ENCODE results near the gene PHF23.

DNA sequence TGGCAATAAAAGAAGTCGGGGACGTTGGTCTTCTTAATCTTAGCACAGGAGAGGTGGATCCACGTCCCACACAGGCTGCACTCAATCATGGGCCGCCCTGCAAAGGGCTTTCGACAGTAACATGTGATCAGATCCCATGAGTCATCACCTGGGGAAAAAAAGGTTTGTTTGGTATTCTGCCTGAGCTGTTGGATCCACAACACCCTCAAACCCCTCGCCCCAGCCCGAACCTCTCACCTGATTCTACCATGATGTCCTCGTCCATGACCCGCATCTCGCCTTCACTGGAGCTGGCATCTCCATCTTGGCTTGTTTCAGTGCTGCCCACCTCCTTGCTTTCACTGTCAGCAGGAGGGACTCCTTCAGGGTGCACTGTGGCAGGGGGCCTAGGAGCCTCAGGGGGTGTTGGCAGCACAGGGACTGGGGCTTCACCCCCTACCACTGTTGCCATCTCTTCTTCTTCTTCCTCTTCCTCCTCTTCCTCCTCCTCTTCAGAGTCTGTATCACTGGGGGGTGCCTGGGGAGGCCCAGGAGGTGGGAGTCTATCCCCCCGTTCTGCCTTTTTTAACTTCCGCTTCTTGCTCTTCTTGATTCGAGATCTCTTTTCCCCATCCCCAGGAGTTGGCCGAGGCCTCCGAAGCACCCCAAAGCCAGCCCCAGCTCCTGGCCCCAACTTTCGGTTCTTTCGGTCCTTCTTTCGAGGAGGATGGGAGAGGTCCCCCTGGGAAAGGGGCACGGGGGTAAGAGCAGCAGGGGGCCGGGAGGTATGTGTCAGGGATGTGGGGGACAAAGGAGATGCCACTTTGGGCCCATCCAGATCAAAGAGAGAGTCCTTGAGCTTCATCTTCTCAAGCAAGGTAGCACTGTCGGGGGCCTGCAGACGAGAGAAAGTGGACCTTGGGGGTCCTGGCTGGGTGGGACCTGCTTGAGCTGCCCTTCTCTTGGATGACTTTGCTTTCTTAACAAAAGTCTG is 3.3 kb downstream of the PHF23 start:
- no peak for TF ChIP-seq CTCF (conservative IDR thresholded peaks at IDR 0.05; ENCODE audit: low read depth, low read length)
- TF ChIP-seq NFE2L2 (IDR thresholded peaks at IDR 0.05; ENCODE audit: low read depth, low read length): no peak
- no peak for TF ChIP-seq CEBPB (IDR thresholded peaks at IDR 0.05; ENCODE audit: low read depth, low read length)
- no peak for TF ChIP-seq POLR2A (IDR thresholded peaks at IDR 0.05; ENCODE audit: low read depth, low read length)
- no peak for TF ChIP-seq RFX5 (IDR thresholded peaks at IDR 0.05; ENCODE audit: low read depth, low read length)
- TF ChIP-seq RAD21 (IDR thresholded peaks at IDR 0.05; ENCODE audit: low read length): no peak
- TF ChIP-seq SMC3 (IDR thresholded peaks at IDR 0.05; ENCODE audit: low read depth, low read length): no peak
- TF ChIP-seq ELK1 (IDR thresholded peaks at IDR 0.05; ENCODE audit: borderline replicate concordance, low read depth, low read length): no peak
- TF ChIP-seq CHD1 (IDR thresholded peaks at IDR 0.05; ENCODE audit: low read depth, low read length): no peak
- no peak for TF ChIP-seq MXI1 (IDR thresholded peaks at IDR 0.05; ENCODE audit: borderline replicate concordance, low read depth, low read length)
- TF ChIP-seq BHLHE40 (IDR thresholded peaks at IDR 0.05; ENCODE audit: low read depth, low read length): no peak

All from IMR-90 (cell line).